H54 (cell line): Measurements from ENCODE around the gene SAMM50.

Experiments used
- DNase-seq: peaks from one replicate; pipeline ENCODE4 v3.0.0; 2011; ENCODE audit warnings: low spot score, mixed read lengths; ENCODE audit not compliant: insufficient read length
- FAIRE-seq: peaks from 3 replicates; lab custom pipeline; 2011; peaks lifted over from hg19 to GRCh38; lab: Jason Lieb, UNC
- POLR2A ChIP-seq: IDR thresholded peaks from 2 replicates; pipeline ENCODE4 v1.6.1; 2011; ENCODE audit warnings: low read depth, mild to moderate bottlenecking, low read length

SAMM50 gene

GRCh38 chr22:43925433-43926348, 29.6 kb upstream of the SAMM50 start:
- peak; percentile 45 for FAIRE-seq
- no peak for TF ChIP-seq POLR2A
- DNase-seq, result peak; percentile 55

GRCh38 chr22:43926349-43926710, 28.9 kb upstream of the SAMM50 start:
- FAIRE-seq (no peak), DNase-seq (no peak)
- TF ChIP-seq POLR2A, result no peak

- FAIRE-seq, result no peak
- TF ChIP-seq POLR2A, result no peak
- DNase-seq, result no peak
Measured at GRCh38 chr22:43928468-43928867, 26.8 kb upstream of the SAMM50 start.

DNA sequence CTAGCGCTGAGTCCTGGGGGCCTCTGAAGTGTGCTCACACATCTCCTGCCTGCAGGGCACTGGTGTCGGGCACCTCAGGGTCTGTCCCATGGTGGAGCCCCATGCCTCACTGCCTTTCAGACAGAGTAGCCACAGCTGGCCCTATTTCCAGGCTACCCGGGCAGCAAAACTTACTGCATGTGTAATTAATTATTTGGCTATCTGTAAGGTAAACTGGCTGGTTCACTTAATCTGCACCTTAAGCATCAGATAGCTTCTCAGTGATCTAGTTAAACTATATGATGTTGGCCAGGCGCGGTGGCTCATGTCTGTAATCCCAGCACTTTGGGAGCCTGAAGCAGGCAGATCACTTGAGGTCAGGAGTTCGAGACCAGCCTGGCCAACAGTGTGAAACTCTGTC, 26.3 kb upstream of the SAMM50 start:
- no peak for FAIRE-seq
- TF ChIP-seq POLR2A, result no peak
- no peak for DNase-seq

- no peak for TF ChIP-seq POLR2A
- no peak for DNase-seq
- FAIRE-seq, result no peak
Measured at GRCh38 chr22:43931771-43932170, 23.5 kb upstream of the SAMM50 start.

GRCh38 chr22:43941449-43941848, 13.8 kb upstream of the SAMM50 start:
- no peak for FAIRE-seq
- no peak for TF ChIP-seq POLR2A
- no peak for DNase-seq

GRCh38 chr22:43944670-43945430, 10.4 kb upstream of the SAMM50 start:
- DNase-seq, result no peak
- TF ChIP-seq POLR2A, result no peak
- no peak for FAIRE-seq

DNA sequence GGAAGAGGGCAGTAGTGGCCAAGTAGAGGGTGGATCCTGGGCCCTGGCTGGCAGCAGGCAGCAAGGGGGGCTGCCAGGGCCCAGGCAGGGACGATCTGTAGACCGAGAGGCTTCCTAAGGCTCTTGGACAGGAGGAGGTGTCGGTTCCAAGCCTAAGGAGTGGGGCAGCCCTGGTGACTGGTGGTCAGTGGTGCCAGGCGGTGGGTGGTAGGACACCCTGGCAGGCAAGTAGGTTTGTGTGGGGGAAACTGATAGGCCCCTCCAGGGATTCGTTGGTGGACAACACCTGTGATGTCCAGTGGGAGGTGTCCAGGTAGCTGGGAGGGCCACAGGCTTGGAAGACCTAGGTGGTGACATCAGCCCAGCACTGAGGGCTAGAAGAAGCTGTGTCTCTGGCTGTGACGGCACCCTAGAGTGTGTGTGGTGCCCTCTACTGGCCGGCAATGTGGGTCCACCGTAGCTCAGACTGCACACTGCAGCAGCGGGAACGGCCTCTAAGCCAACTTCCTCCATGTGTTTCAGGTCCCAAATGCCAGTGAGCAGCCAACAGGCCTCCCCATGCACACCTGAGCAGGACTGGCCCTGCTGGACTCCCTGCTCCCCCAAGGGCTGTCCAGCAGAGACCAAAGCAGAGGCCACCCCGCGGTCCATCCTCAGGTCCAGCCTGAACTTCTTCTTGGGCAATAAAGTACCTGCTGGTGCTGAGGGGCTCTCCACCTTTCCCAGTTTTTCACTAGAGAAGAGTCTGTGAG, 9.4 kb upstream of the SAMM50 start:
- no peak for TF ChIP-seq POLR2A
- DNase-seq (peak; percentile 45), FAIRE-seq (no peak)

- no peak for TF ChIP-seq POLR2A
- no peak for FAIRE-seq
- DNase-seq, result no peak
Measured at GRCh38 chr22:43946384-43946667, 8.9 kb upstream of the SAMM50 start.

DNA sequence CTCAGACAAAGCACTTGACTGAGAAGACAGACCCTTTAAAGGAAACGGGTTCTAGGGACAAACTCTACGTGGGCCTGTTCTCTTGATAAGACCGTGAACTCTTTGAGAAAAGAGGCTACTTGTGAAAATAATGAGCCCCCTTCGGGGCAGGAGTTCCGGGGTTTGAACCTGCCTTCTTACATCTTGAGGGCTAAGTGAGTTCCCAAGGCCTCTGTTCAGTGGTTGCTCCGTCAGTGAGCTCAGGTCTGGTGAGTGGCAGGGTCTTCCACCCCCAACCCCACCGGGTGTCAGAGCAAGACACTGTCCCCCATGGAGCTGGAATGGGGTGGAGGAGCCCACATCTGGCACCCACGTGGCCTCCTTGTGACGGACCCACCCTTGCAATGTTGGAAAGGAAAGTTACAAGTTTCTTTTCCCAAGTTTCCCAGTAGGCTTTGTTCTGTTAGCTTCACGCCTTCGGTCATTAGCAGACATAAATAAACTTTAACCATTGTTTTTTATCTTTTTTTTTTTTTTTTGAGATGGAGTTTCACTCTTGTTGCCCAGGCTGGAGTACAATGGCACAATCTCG, 6.3 kb upstream of the SAMM50 start:
- TF ChIP-seq POLR2A, result no peak
- no peak for FAIRE-seq
- DNase-seq, result no peak

- FAIRE-seq (no peak), DNase-seq (no peak)
- no peak for TF ChIP-seq POLR2A
Measured at GRCh38 chr22:43951391-43951790, 3.9 kb upstream of the SAMM50 start.

- DNase-seq, result no peak
- no peak for TF ChIP-seq POLR2A
- no peak for FAIRE-seq
Measured at GRCh38 chr22:43951966-43952365, 3.3 kb upstream of the SAMM50 start.

GRCh38 chr22:43953988-43954785, 1.1 kb upstream of the SAMM50 start:
- DNase-seq (no peak), FAIRE-seq (no peak)
- no peak for TF ChIP-seq POLR2A
